Measurements from ENCODE around the gene CACNA2D4.

DNA sequence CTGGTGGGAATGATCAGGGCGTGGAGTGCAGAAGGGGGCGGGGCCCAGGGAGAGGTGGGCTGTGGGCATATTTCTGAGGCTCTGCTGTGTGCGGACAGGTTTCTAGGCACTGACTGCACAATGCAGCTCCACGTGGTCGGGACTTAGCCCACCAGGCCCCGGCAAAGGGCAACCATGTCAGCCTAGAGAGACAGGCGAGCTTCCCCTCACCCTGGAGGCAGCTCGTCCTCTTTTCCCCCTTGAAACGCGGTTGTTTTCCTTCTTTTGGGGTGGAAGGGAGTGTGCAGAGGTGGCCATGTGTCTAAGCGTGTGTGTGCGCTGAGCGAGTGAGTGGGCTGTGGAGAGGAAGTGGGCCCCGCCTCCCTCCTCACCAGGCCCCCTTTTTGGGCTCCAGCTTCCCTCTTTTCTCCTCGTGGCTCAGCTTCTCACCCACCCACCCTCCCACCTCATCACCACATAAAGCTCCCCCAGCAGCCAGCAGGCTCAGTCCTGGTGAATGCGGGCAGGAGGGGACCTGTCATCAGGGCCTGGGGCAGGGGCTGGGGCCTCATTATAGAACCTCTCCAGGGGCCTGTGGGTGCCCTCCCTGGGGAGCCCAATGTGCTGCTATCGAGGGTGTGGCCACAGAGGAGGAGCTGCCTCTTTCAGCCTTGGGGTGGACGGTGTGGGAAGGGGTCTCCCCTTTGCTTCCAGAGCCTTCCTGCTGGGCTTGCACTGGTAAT is 76.1 kb downstream of the CACNA2D4 start:
- TF ChIP-seq CTCF (IDR thresholded peaks at IDR 0.05) = no peak
- no peak for TF ChIP-seq POLR2A (IDR thresholded peaks at IDR 0.05)
